ENCODE results near the gene ZNF513. TPM values are rescaled to one million over a fixed set of nuclear protein-coding genes. Genes with fewer than 3 reads are reported as not detected.
"Not testable (repeated sequence)": the region's sequence is repeated elsewhere in the genome, so short reads cannot be mapped to it uniquely, and the experiment has no call there.

Gene ZNF513
- total RNA-seq (10 to 100 TPM; 26.7 to 39.4 TPM), polyA plus RNA-seq (ENCODE audit: insufficient read depth, low read depth, low replicate concordance) (39.8 TPM)
- long read RNA-seq, donor 1, partial matches to known transcripts: 5 of 7 reads
- long read RNA-seq, donor 1, other reads (novel, unspliced or antisense): 0 of 7 reads
- long read RNA-seq, donor 2: 0 reads

- intact Hi-C loops (cut with DNase I; ENCODE audit: low total_unique reads): no loop called here
- 9 to 11% methylated on average over 36 to 64 of the region's 67 CpGs for WGBS, 2 donors
- H3K27ac ChIP-seq: peak within 1 kb of the TSS; percentile 90 to 91
- no peaks in the 10 kb centered on the region for H3K36me3 ChIP-seq (ENCODE audit: low read depth, missing control alignments)
- no peaks in the 10 kb centered on the region for H3K9me3 ChIP-seq
- TF ChIP-seq, protein P1, sequence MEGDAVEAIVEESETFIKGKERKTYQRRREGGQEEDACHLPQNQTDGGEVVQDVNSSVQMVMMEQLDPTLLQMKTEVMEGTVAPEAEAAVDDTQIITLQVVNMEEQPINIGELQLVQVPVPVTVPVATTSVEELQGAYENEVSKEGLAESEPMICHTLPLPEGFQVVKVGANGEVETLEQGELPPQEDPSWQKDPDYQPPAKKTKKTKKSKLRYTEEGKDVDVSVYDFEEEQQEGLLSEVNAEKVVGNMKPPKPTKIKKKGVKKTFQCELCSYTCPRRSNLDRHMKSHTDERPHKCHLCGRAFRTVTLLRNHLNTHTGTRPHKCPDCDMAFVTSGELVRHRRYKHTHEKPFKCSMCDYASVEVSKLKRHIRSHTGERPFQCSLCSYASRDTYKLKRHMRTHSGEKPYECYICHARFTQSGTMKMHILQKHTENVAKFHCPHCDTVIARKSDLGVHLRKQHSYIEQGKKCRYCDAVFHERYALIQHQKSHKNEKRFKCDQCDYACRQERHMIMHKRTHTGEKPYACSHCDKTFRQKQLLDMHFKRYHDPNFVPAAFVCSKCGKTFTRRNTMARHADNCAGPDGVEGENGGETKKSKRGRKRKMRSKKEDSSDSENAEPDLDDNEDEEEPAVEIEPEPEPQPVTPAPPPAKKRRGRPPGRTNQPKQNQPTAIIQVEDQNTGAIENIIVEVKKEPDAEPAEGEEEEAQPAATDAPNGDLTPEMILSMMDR (IDR thresholded peaks at IDR 0.05): no peak
- TF ChIP-seq POLR2A (IDR thresholded peaks at IDR 0.05): peak; percentile 24
- peaks cover 8% of the 10 kb centered on the region for H3K4me1 ChIP-seq
- H3K4me3 ChIP-seq: peak within 1 kb of the TSS; percentile 81 to 84
- DNase-seq: peak; percentile 97
- no peaks in the 10 kb centered on the region for H3K27me3 ChIP-seq
Measured at GRCh38 chr2:27380626-27381545, at the start of gene ZNF513. Gene ZNF513 (minus strand): TSS chr2:27380734. CDS start chr2:27380526, 208 bp downstream.

DNA sequence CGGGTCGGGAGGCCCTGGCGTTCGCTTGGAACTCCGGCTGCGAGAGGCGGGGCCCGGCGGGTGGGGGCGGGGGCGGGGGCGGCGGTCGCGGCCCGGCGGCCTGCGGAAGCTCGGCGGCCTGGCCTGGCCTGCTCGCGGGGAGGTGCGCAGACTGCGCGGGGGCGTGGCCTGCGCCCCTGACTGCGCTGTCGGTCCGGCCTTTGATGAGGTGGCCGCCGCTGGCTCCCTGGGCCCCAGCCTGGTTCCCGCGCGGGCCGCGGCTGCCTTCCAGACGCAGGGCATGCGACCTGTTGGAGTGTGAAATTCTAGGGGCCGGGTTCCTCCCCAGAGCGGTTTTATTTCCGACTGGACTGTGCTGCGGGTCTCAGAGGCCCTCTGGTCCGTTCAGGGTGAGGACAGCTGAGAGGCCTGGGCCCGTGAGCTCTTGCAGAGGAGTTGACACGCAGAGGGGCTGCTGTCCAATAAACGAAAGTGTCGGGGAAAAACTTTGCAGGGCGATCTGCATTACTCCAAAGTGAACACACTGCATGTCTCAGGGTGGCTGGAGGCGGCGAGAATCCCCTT is 48.5 kb upstream of the ZNF513 start:
- 0% methylated on average over 10 to 38 of the region's 51 CpGs for WGBS, 2 donors
- peak; percentile 84 for DNase-seq
- peak overlapping the region; percentile 95 to 100 for H3K4me3 ChIP-seq
- peaks cover 13% of the 10 kb centered on the region for H3K4me1 ChIP-seq
- peak overlapping the region; percentile 94 to 98 for H3K27ac ChIP-seq
- no peaks in the 10 kb centered on the region for H3K27me3 ChIP-seq
- H3K36me3 ChIP-seq (ENCODE audit: low read depth, missing control alignments): no peaks in the 10 kb centered on the region
- no peaks in the 10 kb centered on the region for H3K9me3 ChIP-seq
- intact Hi-C loops (cut with DNase I; ENCODE audit: low total_unique reads): no loop called here
- TF ChIP-seq POLR2A (IDR thresholded peaks at IDR 0.05): no peak
- TF ChIP-seq, protein P1 (IDR thresholded peaks at IDR 0.05): no peak

GRCh38 chr2:27428213-27428977 is 47.9 kb upstream of the ZNF513 start, which contains the start of gene NRBP1:
Gene NRBP1 (plus strand): TSS chr2:27428631. CDS start chr2:27433274, 4,643 bp downstream.
- H3K36me3 ChIP-seq (ENCODE audit: low read depth, missing control alignments): no peaks in the 10 kb centered on the region
- intact Hi-C loops (cut with DNase I; ENCODE audit: low total_unique reads): no loop called here
- H3K27ac ChIP-seq: peak within 1 kb of the TSS; percentile 94 to 98
- peak; percentile 95 for DNase-seq
- H3K4me1 ChIP-seq: peaks cover 13% of the 10 kb centered on the region
- WGBS, 2 donors: 0% methylated on average over 11 to 48 of the region's 75 CpGs
- H3K4me3 ChIP-seq: peak within 1 kb of the TSS; percentile 95 to 100
- no peaks in the 10 kb centered on the region for H3K27me3 ChIP-seq
- TF ChIP-seq POLR2A (IDR thresholded peaks at IDR 0.05): peak; percentile 78
- TF ChIP-seq, protein P1 (IDR thresholded peaks at IDR 0.05): no peak
- H3K9me3 ChIP-seq: no peaks in the 10 kb centered on the region

DNA sequence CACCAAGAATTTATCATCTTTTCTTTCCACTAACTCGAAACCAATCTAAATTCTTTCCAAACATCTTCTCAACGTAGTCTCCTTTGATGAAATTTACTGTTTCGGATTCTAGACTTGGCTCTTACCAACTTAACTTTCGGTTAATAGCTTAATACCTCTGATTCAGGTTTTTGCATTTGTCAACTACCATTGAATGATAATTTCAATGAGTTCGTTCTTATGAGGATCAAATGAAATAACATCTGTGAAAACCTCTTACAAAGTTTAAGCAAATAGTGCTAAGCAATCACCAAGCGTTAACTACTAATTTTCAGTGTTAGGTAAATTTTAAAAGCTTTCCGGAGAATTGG is 47.3 kb upstream of the ZNF513 start:
- Histone ChIP-seq H3K27ac (peak overlapping the region; percentile 94 to 98), H3K4me3 (peak overlapping the region; percentile 95 to 100), H3K4me1 (peaks cover 13% of the 10 kb centered on the region), H3K36me3 (ENCODE audit: low read depth, missing control alignments) (no peaks in the 10 kb centered on the region), H3K9me3 (no peaks in the 10 kb centered on the region), H3K27me3 (no peaks in the 10 kb centered on the region)
- TF ChIP-seq, protein P1 (IDR thresholded peaks at IDR 0.05): no peak
- TF ChIP-seq POLR2A (IDR thresholded peaks at IDR 0.05): no peak
- 6 to 7% methylated on average over 7 of the region's 7 CpGs for WGBS, 2 donors
- intact Hi-C loops (cut with DNase I; ENCODE audit: low total_unique reads): no loop called here
- no peak for DNase-seq

DNA sequence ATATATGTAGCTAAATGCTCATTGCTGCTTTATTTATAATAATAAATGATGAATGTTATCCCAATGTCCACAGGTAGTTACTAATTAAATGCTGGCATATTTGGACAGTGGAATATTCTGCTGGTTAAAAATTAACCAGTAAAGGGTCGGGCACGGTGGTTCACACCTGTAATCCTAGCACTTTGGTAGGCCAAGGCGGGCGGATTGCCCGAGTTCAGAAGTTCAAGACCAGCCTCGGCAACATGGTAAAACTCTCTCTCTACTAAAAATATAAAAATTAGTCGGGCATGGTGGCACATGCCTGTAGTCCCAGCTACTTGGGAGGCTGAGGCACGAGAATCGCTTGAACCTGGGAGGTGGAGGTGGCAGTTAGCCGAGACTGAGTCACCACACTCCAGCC is 44.5 kb upstream of the ZNF513 start:
- DNase-seq; intact Hi-C loops (cut with DNase I; ENCODE audit: low total_unique reads); H3K4me1 ChIP-seq; H3K36me3 ChIP-seq (ENCODE audit: low read depth, missing control alignments); H3K9me3 ChIP-seq; H3K27ac ChIP-seq; H3K4me3 ChIP-seq; H3K27me3 ChIP-seq: not testable (repeated sequence)
- WGBS, 2 donors: 92 to 94% methylated on average over 10 of the region's 10 CpGs
